B cell (primary cell): ENCODE results near the gene ZSCAN10. TPM values are rescaled to one million over a fixed set of nuclear protein-coding genes. Genes with fewer than 3 reads are reported as not detected.

Source experiments
- ATAC-seq: fragments of 200-7000 bp; cut with Tn5 transposase; one replicate; pipeline ENCODE4 v1.10.0; 2021; ENCODE audit warnings: low read depth, mild to moderate bottlenecking, moderate number of reproducible peaks, moderate library complexity
- CTCF ChIA-PET: fragments of 350-600 bp; sonication (Branson Sonifier 250); formaldehyde crosslinking; loops from one replicate; lab custom pipeline; 2021; ENCODE audit warnings: antibody characterized with exemption, inconsistent platforms; lab: Charles Lee
- POLR2A ChIA-PET: fragments of 350-600 bp; sonication (Branson Sonifier 250); formaldehyde crosslinking; loops from one replicate; lab custom pipeline; 2021; ENCODE audit warnings: antibody characterized with exemption; lab: Charles Lee
- DNase-seq: peaks from one replicate; pipeline ENCODE4 v3.0.0; 2013
- H2AFZ ChIP-seq: 2 replicates; pipeline ENCODE4 v1.6.1; 2012; ENCODE audit warnings: mild to moderate bottlenecking, low read depth, low read length; ENCODE audit not compliant: insufficient read depth, poor library complexity, severe bottlenecking
- H3K27ac ChIP-seq, 2 donors: 1 replicate in 1 of 2; 2 replicates in 1 of 2; pipeline ENCODE4 v1.5.1; 2012 to 2013; ENCODE audit warnings: low read length in 2 of 2, mild to moderate bottlenecking in 2 of 2, moderate library complexity in 1 of 2
- H3K27me3 ChIP-seq, 4 experiments: fragments of 200-600 bp in 1 of 4; sonication (generic) in 1 of 4; replicated peaks in 1 of 4; 1 replicate in 2 of 4; 2 replicates in 2 of 4; pipeline versions ENCODE4 v1.6.1 to v1.7.0; 2013 to 2016; ENCODE audit warnings: low read length in 3 of 4, mild to moderate bottlenecking in 2 of 4, mixed read lengths in 1 of 4, moderate library complexity in 1 of 4; ENCODE audit not compliant: insufficient read depth in 4 of 4, control insufficient read depth in 3 of 4; ENCODE audit errors: control extremely low read depth in 1 of 4
- H3K36me3 ChIP-seq, 2 experiments: replicated peaks in 1 of 2; 1 replicate in 1 of 2; 2 replicates in 1 of 2; pipeline versions ENCODE4 v1.6.1 to v1.7.1; 2013; ENCODE audit warnings: low read length in 1 of 2; ENCODE audit not compliant: insufficient read depth in 2 of 2, control insufficient read depth in 1 of 2; ENCODE audit errors: control extremely low read depth in 1 of 2, extremely low read depth in 1 of 2
- H3K4me1 ChIP-seq, 2 donors: fragments of 200-600 bp in 1 of 2; sonication (generic) in 1 of 2; 1 replicate in 1 of 2; 2 replicates in 1 of 2; pipeline versions ENCODE4 v1.5.1 to v1.6.1; 2013 to 2017; ENCODE audit warnings: low read length in 2 of 2; ENCODE audit not compliant: control insufficient read depth in 2 of 2, insufficient read depth in 2 of 2
- H3K4me2 ChIP-seq: replicated peaks from 2 replicates; pipeline ENCODE3; 2012; ENCODE audit warnings: mild to moderate bottlenecking, low read depth, low read length; ENCODE audit not compliant: poor library complexity, severe bottlenecking
- H3K4me3 ChIP-seq, 5 experiments: fragments of 200-600 bp in 1 of 5; sonication (generic) in 1 of 5; 1 replicate in 3 of 5; 2 replicates in 2 of 5; pipeline versions ENCODE4 v1.5.1 to v1.7.0; 2011 to 2016; ENCODE audit warnings: low read length in 4 of 5, mild to moderate bottlenecking in 4 of 5, low read depth in 2 of 5, control low read depth in 1 of 5, moderate library complexity in 1 of 5; ENCODE audit not compliant: insufficient read depth in 1 of 5; ENCODE audit errors: control extremely low read depth in 1 of 5, extremely low read depth in 1 of 5
- H3K79me2 ChIP-seq: fragments of 200-600 bp; sonication (generic); one replicate; pipeline ENCODE4 v1.6.0; 2016; ENCODE audit warnings: low read length; ENCODE audit not compliant: control insufficient read depth, insufficient read depth
- H3K9ac ChIP-seq: fragments of 200-600 bp; sonication (generic); 2 replicates; pipeline ENCODE4 v1.6.1; 2017; ENCODE audit warnings: mild to moderate bottlenecking, low read length, moderate library complexity
- H3K9me3 ChIP-seq, 3 donors: one replicate each; pipeline versions ENCODE4 v1.6.1 to v1.7.1; 2013; ENCODE audit warnings: low read length in 2 of 3; ENCODE audit not compliant: control insufficient read depth in 2 of 3, insufficient read depth in 1 of 3; ENCODE audit errors: control extremely low read depth in 1 of 3
- H4K20me1 ChIP-seq: 2 replicates; pipeline ENCODE4 v1.6.0; 2012; ENCODE audit warnings: mild to moderate bottlenecking, low read length; ENCODE audit not compliant: insufficient read depth, control insufficient read depth, poor library complexity, severe bottlenecking
- H3K27ac Mint-ChIP-seq: one replicate; pipeline ENCODE4 v1.8.0; 2021; ENCODE audit warnings: mixed read lengths
- H3K27me3 Mint-ChIP-seq: one replicate; pipeline ENCODE4 v1.8.0; 2021; ENCODE audit warnings: mixed read lengths
- H3K4me1 Mint-ChIP-seq: one replicate; pipeline ENCODE4 v1.8.0; 2021; ENCODE audit warnings: mixed read lengths
- H3K4me3 Mint-ChIP-seq: one replicate; pipeline ENCODE4 v1.8.0; 2021; ENCODE audit warnings: mixed read lengths
- H3K9me3 Mint-ChIP-seq: one replicate; pipeline ENCODE4 v1.8.0; 2022; ENCODE audit warnings: mixed read lengths; ENCODE audit not compliant: insufficient read depth
- EZH2 ChIP-seq: IDR thresholded peaks from 2 replicates; pipeline ENCODE4 v1.6.1; 2012; ENCODE audit warnings: borderline replicate concordance, low read depth, mild to moderate bottlenecking, moderate library complexity, low read length; ENCODE audit not compliant: insufficient read depth, poor library complexity, severe bottlenecking
- WGBS: methylation state at CpG from one replicate; pipeline ENCODE4 v1.1.5; 2013; ENCODE audit warnings: missing lambda C conversion rate; ENCODE audit not compliant: insufficient coverage; 5-methylcytosine and 5-hydroxymethylcytosine counted together
- intact Hi-C: fragments of 100-400 bp; cut with micrococcal nuclease; formaldehyde crosslinking; loops from one replicate; pipeline ENCODE4 v1.10.0; 2022
- polyA plus RNA-seq: library from polyadenylated mRNA; depleted of rRNA; stranded (reverse); fragments of >200 nt; gene quantifications from 2 replicates; pipeline ENCODE4 v1.2.3, GENCODE V29; 2012
- total RNA-seq, 2 donors: library from RNA; stranded (reverse); fragments of 120-200 nt in 1 of 2; gene quantifications; 1 replicate in 1 of 2; 2 replicates in 1 of 2; pipeline versions ENCODE4 v1.2.3 to v1.2.4, GENCODE V29; 2013 to 2022
- TF ChIP-seq, protein P1 (sequence below): fragments of 200-600 bp; IDR thresholded peaks from one replicate; pipeline ENCODE4 v1.8.0; 2022; ENCODE audit warnings: antibody characterized with exemption, mild to moderate bottlenecking

The ZSCAN10 gene
- total and polyA plus RNA-seq, 2 donors (not counting 1 experiment from before 2014, with no cell fraction given), result not detected

DNA sequence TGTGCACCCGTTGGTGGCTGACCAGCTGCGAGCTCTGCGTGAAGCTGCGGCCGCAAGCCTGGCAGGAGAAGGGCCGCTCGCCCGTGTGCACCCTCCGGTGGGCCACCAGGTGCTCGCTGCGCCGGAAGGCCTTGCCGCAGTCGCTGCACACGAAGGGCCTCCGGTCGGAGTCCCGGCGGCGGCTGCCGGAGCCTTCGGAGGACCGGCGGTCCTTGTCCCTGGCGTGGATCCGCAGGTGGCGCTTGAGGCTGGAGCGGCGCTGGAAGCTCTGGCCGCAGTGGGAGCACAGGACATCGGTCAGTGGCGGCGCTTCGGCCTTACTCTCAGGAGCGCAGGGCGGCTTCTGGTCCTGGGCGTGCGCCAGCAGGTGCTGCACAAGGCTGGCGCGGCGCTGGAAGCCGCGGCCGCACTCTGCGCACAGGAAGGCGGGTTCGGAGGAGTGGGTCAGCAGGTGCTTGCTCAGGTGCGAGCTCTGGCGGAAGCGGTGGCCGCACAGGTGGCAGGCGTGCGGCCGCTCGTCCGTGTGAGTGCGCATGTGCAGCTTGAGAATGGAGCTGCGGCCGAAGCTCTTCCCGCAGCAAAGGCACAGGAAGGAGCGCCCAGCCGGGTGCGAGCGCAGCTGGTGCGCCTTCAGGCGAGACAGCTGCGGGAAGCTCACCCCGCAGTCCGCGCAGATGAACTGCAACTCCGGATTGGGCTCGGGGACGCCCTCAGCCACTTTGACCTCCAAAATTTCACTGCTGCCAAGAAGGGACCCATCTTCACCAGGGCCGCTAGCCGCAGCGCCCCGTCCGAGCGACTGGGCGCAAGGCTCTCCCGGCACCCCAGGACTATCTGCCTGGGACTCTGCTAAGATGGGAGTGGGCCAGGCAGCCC, 9.1 kb downstream of the ZSCAN10 start:
- no peak overlapping the region for H2AFZ ChIP-seq
- TF ChIP-seq EZH2, result no peak
- TF ChIP-seq, protein P1, sequence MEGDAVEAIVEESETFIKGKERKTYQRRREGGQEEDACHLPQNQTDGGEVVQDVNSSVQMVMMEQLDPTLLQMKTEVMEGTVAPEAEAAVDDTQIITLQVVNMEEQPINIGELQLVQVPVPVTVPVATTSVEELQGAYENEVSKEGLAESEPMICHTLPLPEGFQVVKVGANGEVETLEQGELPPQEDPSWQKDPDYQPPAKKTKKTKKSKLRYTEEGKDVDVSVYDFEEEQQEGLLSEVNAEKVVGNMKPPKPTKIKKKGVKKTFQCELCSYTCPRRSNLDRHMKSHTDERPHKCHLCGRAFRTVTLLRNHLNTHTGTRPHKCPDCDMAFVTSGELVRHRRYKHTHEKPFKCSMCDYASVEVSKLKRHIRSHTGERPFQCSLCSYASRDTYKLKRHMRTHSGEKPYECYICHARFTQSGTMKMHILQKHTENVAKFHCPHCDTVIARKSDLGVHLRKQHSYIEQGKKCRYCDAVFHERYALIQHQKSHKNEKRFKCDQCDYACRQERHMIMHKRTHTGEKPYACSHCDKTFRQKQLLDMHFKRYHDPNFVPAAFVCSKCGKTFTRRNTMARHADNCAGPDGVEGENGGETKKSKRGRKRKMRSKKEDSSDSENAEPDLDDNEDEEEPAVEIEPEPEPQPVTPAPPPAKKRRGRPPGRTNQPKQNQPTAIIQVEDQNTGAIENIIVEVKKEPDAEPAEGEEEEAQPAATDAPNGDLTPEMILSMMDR, result no peak
- intact Hi-C loops, result no loop called here
- H3K27me3 ChIP-seq, result peaks cover 0 to 8% (median 3%) of the 10 kb centered on the region in 4 experiments
- no peak overlapping the region for H3K27ac ChIP-seq
- peaks cover 8% of the 10 kb centered on the region for H3K4me1 Mint-ChIP-seq
- DNase-seq (no peak), ATAC-seq (no peak)
- H3K4me1 ChIP-seq, result no peaks in the 10 kb centered on the region
- no peak overlapping the region for H3K4me3 ChIP-seq
- POLR2A ChIA-PET, result no interaction called here
- 98% methylated on average over 81 of the region's 81 CpGs for WGBS
- no peaks in the 10 kb centered on the region for H3K79me2 ChIP-seq
- no peak overlapping the region for H3K9ac ChIP-seq
- no peaks in the 10 kb centered on the region for H3K36me3 ChIP-seq
- no peak overlapping the region for H3K27ac Mint-ChIP-seq
- CTCF ChIA-PET, result interaction anchor here (1.3 to 3.2 kb wide), 3 partner anchors 12 to 39 kb away, joined by 3 to 16 read pairs (median 3); no protein-coding TSS in a partner anchor
- peaks cover 7% of the 10 kb centered on the region for H3K27me3 Mint-ChIP-seq
- H3K4me2 ChIP-seq, result no peak overlapping the region
- H3K9me3 ChIP-seq, result no peaks in the 10 kb centered on the region
- no peaks in the 10 kb centered on the region for H3K9me3 Mint-ChIP-seq
- no peaks in the 10 kb centered on the region for H4K20me1 ChIP-seq
- no peak overlapping the region for H3K4me3 Mint-ChIP-seq
